SK-N-SH (cell line): ENCODE results near the gene ATF4. TPM values are rescaled to one million over a fixed set of nuclear protein-coding genes. Genes with fewer than 3 reads are reported as not detected.

Source experiments
- CTCF ChIA-PET: fragments of 300-600, 350-600 bp; formaldehyde crosslinking; extraction: SDS; loops from one replicate; lab custom pipeline; 2021; lab: Yijun Ruan, JAX
- POLR2A ChIA-PET: fragments of 350-600 bp; sonication (Branson Sonifier 250); formaldehyde crosslinking; extraction: SDS; loops from one replicate; lab custom pipeline; 2020; ENCODE audit warnings: antibody characterized with exemption, inconsistent platforms; lab: Yijun Ruan, JAX
- DNase-seq: peaks from one replicate; pipeline ENCODE4 v3.0.0; 2012
- H2AFZ ChIP-seq: fragments of 200-600 bp; sonication (generic); 2 replicates; pipeline ENCODE4 v1.8.1; 2016; ENCODE audit warnings: antibody characterized with exemption, mild to moderate bottlenecking, low read depth
- H3F3A ChIP-seq: fragments of 200-600 bp; sonication (generic); replicated peaks from 2 replicates; pipeline ENCODE3; 2016; ENCODE audit warnings: antibody characterized with exemption, mild to moderate bottlenecking; ENCODE audit not compliant: insufficient read depth
- H3K27ac ChIP-seq, 2 experiments: fragments of 200-500 bp in 1 of 2; fragments of 200-600 bp in 1 of 2; sonication (Bioruptor generic) in 1 of 2; sonication (generic), shearing (Covaris generic) in 1 of 2; 2 replicates each; pipeline versions ENCODE4 v1.5.1 to v1.6.1; 2014 to 2016; ENCODE audit warnings: low read depth in 2 of 2, inconsistent platforms in 1 of 2, low read length in 1 of 2, mild to moderate bottlenecking in 1 of 2, mixed read lengths in 1 of 2
- H3K27me3 ChIP-seq: fragments of 200-600 bp; sonication (generic), shearing (Covaris generic); 2 replicates; pipeline ENCODE4 v1.6.1; 2016; ENCODE audit warnings: mixed run types; ENCODE audit not compliant: insufficient read depth
- H3K36me3 ChIP-seq, 2 experiments: fragments of 200-500 bp in 1 of 2; fragments of 200-600 bp in 1 of 2; sonication (Bioruptor generic) in 1 of 2; sonication (generic) in 1 of 2; replicated peaks in 1 of 2; 2 replicates each; pipeline versions ENCODE3 to v1.5.1; 2014 to 2016; ENCODE audit warnings: low read length in 1 of 2, mild to moderate bottlenecking in 1 of 2; ENCODE audit not compliant: insufficient read depth in 2 of 2, control insufficient read depth in 1 of 2
- H3K4me1 ChIP-seq, 2 experiments: fragments of 200-500 bp in 1 of 2; fragments of 200-600 bp in 1 of 2; sonication (Bioruptor generic) in 1 of 2; sonication (generic), shearing (Covaris generic) in 1 of 2; 2 replicates each; pipeline versions ENCODE4 v1.5.1 to v1.6.1; 2014 to 2016; ENCODE audit warnings: low read depth in 1 of 2, low read length in 1 of 2, mixed run types in 1 of 2; ENCODE audit not compliant: insufficient read depth in 2 of 2, control insufficient read depth in 1 of 2
- H3K4me2 ChIP-seq: fragments of 200-600 bp; sonication (generic), shearing (Covaris generic); 2 replicates; pipeline ENCODE4 v1.6.1; 2017; ENCODE audit warnings: mixed run types
- H3K4me3 ChIP-seq, 2 experiments: fragments of 200-500 bp in 1 of 2; fragments of 200-600 bp in 1 of 2; sonication (Bioruptor generic) in 1 of 2; sonication (generic), shearing (Covaris generic) in 1 of 2; 2 replicates each; pipeline versions ENCODE4 v1.5.1 to v1.8.1; 2014 to 2016; ENCODE audit warnings: low read depth in 2 of 2, inconsistent platforms in 1 of 2, low read length in 1 of 2, mild to moderate bottlenecking in 1 of 2, mixed read lengths in 1 of 2, moderate library complexity in 1 of 2
- H3K79me2 ChIP-seq: fragments of 200-600 bp; sonication (generic); 2 replicates; pipeline ENCODE4 v1.8.1; 2017; ENCODE audit warnings: mild to moderate bottlenecking; ENCODE audit not compliant: insufficient read depth
- H3K9ac ChIP-seq: fragments of 200-600 bp; sonication (generic); 2 replicates; pipeline ENCODE4 v1.6.1; 2017; ENCODE audit warnings: mixed run types
- H3K9me2 ChIP-seq: fragments of 200-600 bp; sonication (generic); 2 replicates; pipeline ENCODE4 v1.6.1; 2017; ENCODE audit warnings: mixed run types
- H3K9me3 ChIP-seq: fragments of 200-600 bp; sonication (generic); 2 replicates; pipeline ENCODE4 v1.6.1; 2017; ENCODE audit warnings: mixed run types, mild to moderate bottlenecking, moderate library complexity
- H4K20me1 ChIP-seq: fragments of 200-600 bp; sonication (generic); 2 replicates; pipeline ENCODE4 v1.6.1; 2017; ENCODE audit warnings: mild to moderate bottlenecking, mixed run types; ENCODE audit not compliant: insufficient read depth
- ELF1 ChIP-seq: IDR thresholded peaks from 2 replicates; pipeline ENCODE4 v1.4.0; 2012
- FOXM1 ChIP-seq: IDR thresholded peaks from 2 replicates; pipeline ENCODE4 v1.4.0; 2012; ENCODE audit warnings: low read depth, mild to moderate bottlenecking
- JUND ChIP-seq: IDR thresholded peaks from 2 replicates; pipeline ENCODE4 v1.4.0; 2012
- MAX ChIP-seq: IDR thresholded peaks from 2 replicates; pipeline ENCODE4 v1.4.0; 2012; ENCODE audit warnings: low read depth
- NRF1 ChIP-seq: IDR thresholded peaks from 2 replicates; pipeline ENCODE4 v1.6.1; 2012; ENCODE audit warnings: low read depth, mild to moderate bottlenecking, low read length
- RCOR1 ChIP-seq: fragments of 150-350 bp; IDR thresholded peaks from 2 replicates; pipeline ENCODE4 v1.6.1; 2017; ENCODE audit warnings: antibody characterized with exemption, low read length
- RXRA ChIP-seq: IDR thresholded peaks from 2 replicates; pipeline ENCODE4 v1.4.0; 2012; ENCODE audit warnings: low read depth, mild to moderate bottlenecking, borderline replicate concordance
- SIN3A ChIP-seq: IDR thresholded peaks from 2 replicates; pipeline ENCODE4 v1.6.1; 2012; ENCODE audit warnings: low read depth, mild to moderate bottlenecking, low read length, moderate library complexity, borderline replicate concordance
- TAF1 ChIP-seq: IDR thresholded peaks from 2 replicates; pipeline ENCODE4 v1.6.1; 2012; ENCODE audit warnings: low read depth, mild to moderate bottlenecking, low read length, moderate library complexity, borderline replicate concordance
- TCF12 ChIP-seq: IDR thresholded peaks from 2 replicates; pipeline ENCODE4 v1.4.0; 2012
- TEAD4 ChIP-seq: IDR thresholded peaks from 2 replicates; pipeline ENCODE4 v1.4.0; 2012; ENCODE audit warnings: mild to moderate bottlenecking, borderline replicate concordance; ENCODE audit not compliant: insufficient read depth
- WGBS: methylation state at CpG from one replicate; pipeline ENCODE4 v1.1.6; 2017; ENCODE audit warnings: low lambda C conversion rate; 5-methylcytosine and 5-hydroxymethylcytosine counted together
- polyA plus RNA-seq, 3 experiments: library from polyadenylated mRNA; depleted of rRNA; stranded (reverse); fragments of >200 nt; gene quantifications; 2 replicates each; pipeline ENCODE4 v1.2.3, GENCODE V29; 2012
- TF ChIP-seq, protein P1 (sequence below): fragments of 150-350 bp; IDR thresholded peaks from 2 replicates; pipeline ENCODE4 v1.6.1; 2017; ENCODE audit warnings: antibody characterized with exemption, low read length, low read depth, borderline replicate concordance

Gene ATF4
- polyA plus RNA-seq, 1 of the 3 experiments (the other 2 are of a cell fraction), result 375 TPM

- Histone ChIP-seq H3K9ac (no peak overlapping the region), H3F3A (peaks cover under 1% of the 10 kb centered on the region), H3K79me2 (peaks cover 21% of the 10 kb centered on the region), H2AFZ (no peak overlapping the region), H4K20me1 (peaks cover 24% of the 10 kb centered on the region), H3K27me3 (no peaks in the 10 kb centered on the region), H3K4me2 (no peak overlapping the region), H3K36me3 (peaks cover 0 to 5% of the 10 kb centered on the region in 2 experiments), H3K4me3 (no peak overlapping the region), H3K27ac (no peak overlapping the region), H3K4me1 (peaks cover 4 to 24% of the 10 kb centered on the region in 2 experiments; a peak in 2 of 4 replicates), H3K9me3 (no peaks in the 10 kb centered on the region), H3K9me2 (no peaks in the 10 kb centered on the region)
- WGBS, result 93% methylated on average over 6 of the region's 6 CpGs
- DNase-seq, result no peak
- CTCF ChIA-PET, result interaction anchor here (0.6 to 4.7 kb wide), 6 partner anchors 15 to 560 kb away, joined by 3 to 36 read pairs (median 4); no protein-coding TSS in a partner anchor
- TF ChIP-seq RXRA (no peak), SIN3A (no peak), ELF1 (no peak), TCF12 (no peak), NRF1 (no peak), RCOR1 (no peak), TAF1 (no peak), TEAD4 (no peak), JUND (no peak)
- TF ChIP-seq, protein P1, sequence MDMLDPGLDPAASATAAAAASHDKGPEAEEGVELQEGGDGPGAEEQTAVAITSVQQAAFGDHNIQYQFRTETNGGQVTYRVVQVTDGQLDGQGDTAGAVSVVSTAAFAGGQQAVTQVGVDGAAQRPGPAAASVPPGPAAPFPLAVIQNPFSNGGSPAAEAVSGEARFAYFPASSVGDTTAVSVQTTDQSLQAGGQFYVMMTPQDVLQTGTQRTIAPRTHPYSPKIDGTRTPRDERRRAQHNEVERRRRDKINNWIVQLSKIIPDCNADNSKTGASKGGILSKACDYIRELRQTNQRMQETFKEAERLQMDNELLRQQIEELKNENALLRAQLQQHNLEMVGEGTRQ, result no peak
- POLR2A ChIA-PET, result interaction anchor here (1.7 kb wide), 1 partner anchor 210 kb away, joined by 9 read pairs; the partner anchor contains the start of gene RPL3
Measured at GRCh38 chr22:39530116-39530515, 9.8 kb downstream of the ATF4 start.

DNA sequence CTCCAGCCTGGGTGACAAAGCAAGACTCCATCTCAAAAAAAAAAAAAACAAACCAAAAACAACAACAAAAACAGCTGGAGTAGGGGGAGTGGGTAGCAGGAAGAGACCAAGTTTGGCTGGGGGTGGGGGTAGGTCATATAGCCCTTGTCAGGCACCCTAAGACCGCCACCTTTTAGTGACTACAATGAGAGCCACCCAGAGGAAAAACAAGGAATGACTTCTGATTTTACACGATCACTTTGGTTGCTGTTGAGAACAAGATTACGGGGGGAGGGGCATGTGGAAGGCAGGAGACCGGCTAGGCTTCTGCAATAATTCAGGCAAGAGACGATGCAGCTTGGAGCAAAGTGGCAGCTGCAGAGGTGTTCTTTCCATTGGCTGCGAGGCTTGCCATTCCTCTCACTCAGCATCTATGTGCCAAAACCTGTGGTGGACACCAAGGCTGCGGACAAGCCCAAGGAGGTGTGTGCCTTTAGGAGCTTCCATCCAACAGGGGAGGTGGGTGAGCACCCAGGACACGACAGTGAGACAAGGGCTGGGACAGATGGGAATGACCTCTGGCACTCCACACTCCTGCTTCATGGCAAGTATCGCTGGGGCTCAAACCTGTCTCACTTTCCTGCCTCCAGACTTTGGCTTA is 10.4 kb downstream of the ATF4 start:
- H3K9ac ChIP-seq, result no peak overlapping the region
- ChIA-PET CTCF (interaction anchor here (0.9 to 4.7 kb wide), 4 partner anchors 16 to 131 kb away, joined by 3 to 36 read pairs (median 10); partner anchors contain the start of gene TAB1), POLR2A (no interaction called here)
- 35% methylated on average over 6 of the region's 9 CpGs for WGBS
- peaks cover 0 to 5% of the 10 kb centered on the region in 2 experiments for H3K36me3 ChIP-seq
- DNase-seq, result peak; percentile 45
- no peaks in the 10 kb centered on the region for H3F3A ChIP-seq
- no peaks in the 10 kb centered on the region for H3K27me3 ChIP-seq
- peak overlapping the region; percentile 81 for H3K4me2 ChIP-seq
- peaks cover 4 to 24% of the 10 kb centered on the region in 2 experiments; a peak in 2 of 4 replicates for H3K4me1 ChIP-seq
- no peak overlapping the region; a peak in 1 of 4 replicates for H3K27ac ChIP-seq
- no peak overlapping the region for H3K4me3 ChIP-seq
- peaks cover 17% of the 10 kb centered on the region for H4K20me1 ChIP-seq
- H3K79me2 ChIP-seq, result peaks cover 21% of the 10 kb centered on the region
- no peaks in the 10 kb centered on the region for H3K9me3 ChIP-seq
- no peak overlapping the region for H2AFZ ChIP-seq
- no peaks in the 10 kb centered on the region for H3K9me2 ChIP-seq
- TF ChIP-seq FOXM1 (no peak), MAX (no peak), RXRA (no peak)
